Gastrocnemius medialis (tissue), 4 donors: ENCODE results near the gene NFASC. TPM values are rescaled to one million over a fixed set of nuclear protein-coding genes. Genes with fewer than 3 reads are reported as not detected.

Source experiments
- ATAC-seq, 2 donors: fragments of 150-250 bp; one replicate each; pipeline ENCODE4 v1.9.1; 2016
- DNase-seq, 2 donors: peaks; one replicate each; pipeline ENCODE4 v3.0.0-alpha.2; 2019
- H3K27ac ChIP-seq, 4 donors: fragments of 200-600 bp; sonication (generic); 1 replicate in 1 of 4; 2 replicates in 3 of 4; pipeline ENCODE4 v1.5.1; 2016 to 2018; ENCODE audit warnings: mild to moderate bottlenecking in 2 of 4, moderate library complexity in 1 of 4
- H3K27me3 ChIP-seq, 3 donors: fragments of 200-600 bp; sonication (generic) in 2 of 3; 1 replicate in 1 of 3; 2 replicates in 2 of 3; pipeline versions ENCODE4 v1.5.1 to v1.6.0; 2016 to 2019; ENCODE audit warnings: mild to moderate bottlenecking in 1 of 3, moderate library complexity in 1 of 3
- H3K36me3 ChIP-seq, 2 donors: fragments of 200-600 bp; sonication (generic) in 1 of 2; one replicate each; pipeline ENCODE4 v1.5.1; 2017 to 2018
- H3K4me1 ChIP-seq, 2 donors: fragments of 200-600 bp; sonication (generic) in 1 of 2; one replicate each; pipeline ENCODE4 v1.5.1; 2016 to 2017; ENCODE audit warnings: mild to moderate bottlenecking in 2 of 2
- H3K4me3 ChIP-seq, 4 donors: fragments of 200-600 bp; sonication (generic) in 3 of 4; 1 replicate in 1 of 4; 2 replicates in 3 of 4; pipeline ENCODE4 v1.5.1; 2016 to 2019; ENCODE audit warnings: mild to moderate bottlenecking in 2 of 4
- H3K9me3 ChIP-seq, 3 donors: fragments of 200-600 bp; sonication (generic) in 2 of 3; 1 replicate in 1 of 3; 2 replicates in 2 of 3; pipeline ENCODE4 v1.5.1; 2016 to 2019
- POLR2A ChIP-seq, 2 donors: fragments of 450-650 bp; IDR thresholded peaks; one replicate each; pipeline ENCODE4 v1.6.1; 2017; ENCODE audit warnings: antibody characterized with exemption in 2 of 2, mild to moderate bottlenecking in 2 of 2, moderate library complexity in 2 of 2
- in situ Hi-C, 4 donors: fragments of 200-750 bp; cut with MboI; loops; one replicate each; pipeline versions ENCODE4 v1.15.0 to v1.8.0; 2017; ENCODE audit warnings: low sequenced_read_pairs in 4 of 4
- intact Hi-C: fragments of 100-400 bp; cut with DNase I; formaldehyde crosslinking; loops from one replicate; pipeline ENCODE4 v1.15.1; 2023; ENCODE audit warnings: low total_unique reads
- total RNA-seq, 4 donors: library from RNA; depleted of rRNA; stranded (reverse); fragments of >200 nt; gene quantifications; one replicate each; pipeline versions ENCODE4 v1.1.0 to v1.2.3, GENCODE V29; 2016
- TF ChIP-seq, protein P1 (sequence below), 5 experiments: fragments of 450-650 bp in 3 of 5; fragments of 200-600 bp in 2 of 5; sonication (generic) in 2 of 5; IDR thresholded peaks in 4 of 5; conservative IDR thresholded peaks in 1 of 5; 1 replicate in 4 of 5; 2 replicates in 1 of 5; pipeline ENCODE4 v1.5.1; 2016 to 2019; ENCODE audit warnings: antibody characterized with exemption in 5 of 5, mild to moderate bottlenecking in 3 of 5, moderate library complexity in 3 of 5

The NFASC gene
- total RNA-seq, 4 donors from 2014 or later: 0.75 to 4.7 (median 2.4) TPM

- no peaks in the 10 kb centered on the region for H3K9me3 ChIP-seq
- DNase-seq (no peak), ATAC-seq (no peak)
- no peaks in the 10 kb centered on the region for H3K4me1 ChIP-seq
- in situ Hi-C loops: no loop called here
- no peaks in the 10 kb centered on the region for H3K36me3 ChIP-seq
- H3K27me3 ChIP-seq: peaks cover 0 to 3% (median 0%) of the 10 kb centered on the region in 3 donors
- intact Hi-C loops: no loop called here
- H3K4me3 ChIP-seq: no peak overlapping the region
- TF ChIP-seq POLR2A (IDR thresholded peaks at IDR 0.05): no peak
- TF ChIP-seq, protein P1, sequence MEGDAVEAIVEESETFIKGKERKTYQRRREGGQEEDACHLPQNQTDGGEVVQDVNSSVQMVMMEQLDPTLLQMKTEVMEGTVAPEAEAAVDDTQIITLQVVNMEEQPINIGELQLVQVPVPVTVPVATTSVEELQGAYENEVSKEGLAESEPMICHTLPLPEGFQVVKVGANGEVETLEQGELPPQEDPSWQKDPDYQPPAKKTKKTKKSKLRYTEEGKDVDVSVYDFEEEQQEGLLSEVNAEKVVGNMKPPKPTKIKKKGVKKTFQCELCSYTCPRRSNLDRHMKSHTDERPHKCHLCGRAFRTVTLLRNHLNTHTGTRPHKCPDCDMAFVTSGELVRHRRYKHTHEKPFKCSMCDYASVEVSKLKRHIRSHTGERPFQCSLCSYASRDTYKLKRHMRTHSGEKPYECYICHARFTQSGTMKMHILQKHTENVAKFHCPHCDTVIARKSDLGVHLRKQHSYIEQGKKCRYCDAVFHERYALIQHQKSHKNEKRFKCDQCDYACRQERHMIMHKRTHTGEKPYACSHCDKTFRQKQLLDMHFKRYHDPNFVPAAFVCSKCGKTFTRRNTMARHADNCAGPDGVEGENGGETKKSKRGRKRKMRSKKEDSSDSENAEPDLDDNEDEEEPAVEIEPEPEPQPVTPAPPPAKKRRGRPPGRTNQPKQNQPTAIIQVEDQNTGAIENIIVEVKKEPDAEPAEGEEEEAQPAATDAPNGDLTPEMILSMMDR (IDR thresholded peaks at IDR 0.05 in 4 of 5, conservative IDR thresholded peaks at IDR 0.05 in 1 of 5): no peak
- no peak overlapping the region for H3K27ac ChIP-seq
Observed at GRCh38 chr1:204896787-204897469, 26.3 kb downstream of the NFASC start.

DNA sequence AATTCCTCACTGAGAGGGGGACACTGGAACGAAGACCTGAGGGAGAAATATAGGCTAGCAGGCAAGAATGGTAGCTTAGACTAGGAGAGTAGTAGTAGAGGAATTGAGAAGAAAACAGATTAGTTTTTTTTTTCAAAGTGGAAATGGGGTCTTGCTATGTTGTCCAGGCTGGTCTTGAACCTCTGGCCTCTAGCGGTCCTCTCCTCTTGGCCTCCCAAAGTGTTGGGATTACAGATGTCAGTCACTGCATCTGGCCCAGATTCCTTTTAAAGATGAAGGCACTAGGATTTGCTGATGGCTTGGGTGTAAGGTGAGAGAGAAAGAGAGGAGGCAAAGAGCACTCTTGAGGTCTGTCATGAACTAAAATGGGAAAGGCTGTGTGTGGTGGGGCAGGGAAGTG, 30.1 kb downstream of the NFASC start:
- no peak for ATAC-seq

GRCh38 chr1:204902671-204903070, 32.0 kb downstream of the NFASC start:
- in situ Hi-C loops: no loop called here
- Histone ChIP-seq H3K27ac (no peak overlapping the region), H3K9me3 (no peaks in the 10 kb centered on the region), H3K4me1 (no peaks in the 10 kb centered on the region), H3K36me3 (no peaks in the 10 kb centered on the region), H3K4me3 (no peak overlapping the region), H3K27me3 (peaks cover 0 to 3% (median 0%) of the 10 kb centered on the region in 3 donors)
- intact Hi-C loops: no loop called here
- no peak for TF ChIP-seq POLR2A (IDR thresholded peaks at IDR 0.05)
- TF ChIP-seq, protein P1 (IDR thresholded peaks at IDR 0.05 in 4 of 5, conservative IDR thresholded peaks at IDR 0.05 in 1 of 5): no peak
- DNase-seq (no peak), ATAC-seq (no peak)

More for the DNA sequence above, 30.1 kb downstream of the NFASC start:
- no peak overlapping the region for H3K4me3 ChIP-seq
- H3K27me3 ChIP-seq: peaks cover 0 to 3% (median 0%) of the 10 kb centered on the region in 3 donors
- intact Hi-C loops: no loop called here
- H3K36me3 ChIP-seq: no peaks in the 10 kb centered on the region
- H3K27ac ChIP-seq: no peak overlapping the region
- no peak for DNase-seq
- in situ Hi-C loops: no loop called here
- no peak for TF ChIP-seq POLR2A (IDR thresholded peaks at IDR 0.05)
- TF ChIP-seq, protein P1 (IDR thresholded peaks at IDR 0.05 in 4 of 5, conservative IDR thresholded peaks at IDR 0.05 in 1 of 5): no peak
- no peaks in the 10 kb centered on the region for H3K4me1 ChIP-seq
- no peaks in the 10 kb centered on the region for H3K9me3 ChIP-seq

GRCh38 chr1:204904228-204904810, 33.7 kb downstream of the NFASC start:
- intact Hi-C loops (no loop called here), in situ Hi-C loops (no loop called here)
- Histone ChIP-seq H3K27ac (no peak overlapping the region), H3K27me3 (peaks cover 0 to 3% (median 0%) of the 10 kb centered on the region in 3 donors), H3K36me3 (no peaks in the 10 kb centered on the region), H3K4me1 (no peaks in the 10 kb centered on the region), H3K4me3 (no peak overlapping the region), H3K9me3 (no peaks in the 10 kb centered on the region)
- no peak for DNase-seq
- no peak for TF ChIP-seq POLR2A (IDR thresholded peaks at IDR 0.05)
- TF ChIP-seq, protein P1 (IDR thresholded peaks at IDR 0.05 in 4 of 5, conservative IDR thresholded peaks at IDR 0.05 in 1 of 5): no peak
- no peak for ATAC-seq
